H1 (cell line): Measurements from ENCODE around the gene UPK1B. TPM values are rescaled to one million over a fixed set of nuclear protein-coding genes. Genes with fewer than 3 reads are reported as not detected.

Experiments used
- CTCF ChIA-PET: fragments of 300-600 bp; sonication (Branson Sonifier 250); formaldehyde crosslinking; loops from one replicate; lab custom pipeline; 2021; ENCODE audit not compliant: partially characterized antibody; lab: Charles Lee
- POLR2A ChIA-PET: fragments of 300-600 bp; sonication (Branson Sonifier 250); formaldehyde crosslinking; loops from one replicate; lab custom pipeline; 2021; ENCODE audit warnings: inconsistent platforms; ENCODE audit not compliant: partially characterized antibody; lab: Charles Lee
- DNase-seq, 2 experiments: peaks; one replicate each; pipeline versions ENCODE4 v3.0.0 to v3.0.0-alpha.2; 2010 to 2022; ENCODE audit warnings: low spot score in 2 of 2, low read depth in 1 of 2, mixed read lengths in 1 of 2
- FAIRE-seq: peaks from 2 replicates; lab custom pipeline; 2011; peaks lifted over from hg19 to GRCh38; lab: Jason Lieb, UNC
- H2AFZ ChIP-seq: 2 replicates; pipeline ENCODE4 v1.8.1; 2012; ENCODE audit warnings: low read length, inconsistent platforms
- H2AK5ac ChIP-seq: 2 replicates; pipeline ENCODE4 v1.6.1; 2013; ENCODE audit warnings: low read depth, low read length
- H2BK120ac ChIP-seq: replicated peaks from 2 replicates; pipeline ENCODE3; 2013; ENCODE audit warnings: low read depth, low read length, inconsistent platforms
- H2BK12ac ChIP-seq: 2 replicates; pipeline ENCODE4 v1.6.1; 2013; ENCODE audit warnings: low read depth, low read length
- H2BK15ac ChIP-seq: 2 replicates; pipeline ENCODE4 v1.6.1; 2013; ENCODE audit warnings: low read length
- H2BK20ac ChIP-seq: 2 replicates; pipeline ENCODE4 v1.6.1; 2013; ENCODE audit warnings: low read length
- H2BK5ac ChIP-seq: 2 replicates; pipeline ENCODE4 v1.6.1; 2013; ENCODE audit warnings: low read depth, low read length
- H3K14ac ChIP-seq: 2 replicates; pipeline ENCODE4 v1.6.1; 2013; ENCODE audit warnings: inconsistent platforms; ENCODE audit not compliant: insufficient read length
- H3K18ac ChIP-seq: 2 replicates; pipeline ENCODE4 v1.6.1; 2013; ENCODE audit warnings: low read length; ENCODE audit errors: extremely low read depth
- H3K23ac ChIP-seq: 2 replicates; pipeline ENCODE4 v1.6.1; 2013; ENCODE audit warnings: inconsistent platforms; ENCODE audit not compliant: insufficient read length
- H3K23me2 ChIP-seq: 2 replicates; pipeline ENCODE4 v1.6.1; 2013; ENCODE audit warnings: low read depth, low read length
- H3K27ac ChIP-seq: 2 replicates; pipeline ENCODE4 v1.6.1; 2011; ENCODE audit warnings: low read depth, low read length, inconsistent platforms
- H3K27me3 ChIP-seq, 4 experiments: replicated peaks in 1 of 4; 1 replicate in 1 of 4; 2 replicates in 3 of 4; pipeline versions ENCODE4 v1.6.1 to v1.8.1; 2011 to 2013; ENCODE audit warnings: low read length in 3 of 4, mild to moderate bottlenecking in 3 of 4, inconsistent platforms in 2 of 4, mixed read lengths in 2 of 4, moderate library complexity in 1 of 4; ENCODE audit not compliant: control insufficient read depth in 3 of 4, insufficient read depth in 3 of 4; ENCODE audit errors: extremely low read depth in 1 of 4
- H3K36me3 ChIP-seq, 4 experiments: 2 replicates each; pipeline versions ENCODE4 v1.6.1 to v1.8.1; 2011 to 2013; ENCODE audit warnings: mild to moderate bottlenecking in 4 of 4, low read length in 3 of 4, moderate library complexity in 2 of 4, control low read depth in 1 of 4, inconsistent platforms in 1 of 4; ENCODE audit not compliant: insufficient read depth in 4 of 4, control insufficient read depth in 2 of 4
- H3K4ac ChIP-seq: replicated peaks from 2 replicates; pipeline ENCODE3; 2013; ENCODE audit warnings: low read length, low read depth, mixed read lengths, inconsistent platforms; ENCODE audit not compliant: insufficient read length
- H3K4me1 ChIP-seq, 4 experiments: replicated peaks in 1 of 4; 1 replicate in 1 of 4; 2 replicates in 3 of 4; pipeline versions ENCODE4 v1.6.1 to v1.8.1; 2011 to 2013; ENCODE audit warnings: low read length in 3 of 4, inconsistent platforms in 2 of 4, mixed read lengths in 1 of 4; ENCODE audit not compliant: insufficient read depth in 4 of 4, control insufficient read depth in 3 of 4
- H3K4me2 ChIP-seq, 2 experiments: 2 replicates each; pipeline versions ENCODE4 v1.6.1 to v1.8.1; 2011 to 2013; ENCODE audit warnings: low read depth in 2 of 2, low read length in 2 of 2, control low read depth in 1 of 2, inconsistent platforms in 1 of 2, mild to moderate bottlenecking in 1 of 2; ENCODE audit not compliant: insufficient read depth in 1 of 2
- H3K4me3 ChIP-seq, 4 experiments: fragments of 200-600, 300-600 bp in 1 of 4; sonication (generic), shearing (Covaris generic), sonication (Bioruptor Twin) in 1 of 4; 2 replicates each; pipeline versions ENCODE4 v1.5.1 to v1.8.1; 2011 to 2016; ENCODE audit warnings: low read length in 4 of 4, low read depth in 3 of 4, control low read depth in 2 of 4, inconsistent platforms in 2 of 4, mild to moderate bottlenecking in 2 of 4, mixed read lengths in 1 of 4, moderate library complexity in 1 of 4; ENCODE audit not compliant: insufficient read depth in 2 of 4; ENCODE audit errors: extremely low read depth in 1 of 4
- H3K56ac ChIP-seq: replicated peaks from 2 replicates; pipeline ENCODE3; 2013; ENCODE audit warnings: low read depth, mild to moderate bottlenecking, mixed read lengths, low read length, inconsistent platforms; ENCODE audit not compliant: insufficient read length
- H3K79me1 ChIP-seq: 2 replicates; pipeline ENCODE4 v1.6.1; 2013; ENCODE audit warnings: low read depth, low read length, control low read depth
- H3K79me2 ChIP-seq, 2 experiments: 2 replicates each; pipeline versions ENCODE4 v1.6.1 to v1.8.1; 2012 to 2013; ENCODE audit warnings: low read length in 2 of 2, mild to moderate bottlenecking in 2 of 2, inconsistent platforms in 1 of 2; ENCODE audit not compliant: insufficient read depth in 2 of 2, control insufficient read depth in 1 of 2
- H3K9ac ChIP-seq, 4 experiments: replicated peaks in 1 of 4; 1 replicate in 1 of 4; 2 replicates in 3 of 4; pipeline versions ENCODE4 v1.6.1 to v1.8.1; 2011 to 2013; ENCODE audit warnings: low read depth in 3 of 4, low read length in 3 of 4, control low read depth in 2 of 4, mild to moderate bottlenecking in 2 of 4, moderate library complexity in 2 of 4, inconsistent platforms in 1 of 4; ENCODE audit errors: extremely low read depth in 1 of 4
- H3K9me3 ChIP-seq, 2 experiments: 2 replicates each; pipeline versions ENCODE4 v1.6.1 to v1.8.1; 2012 to 2013; ENCODE audit warnings: mild to moderate bottlenecking in 2 of 2, moderate library complexity in 2 of 2, control low read depth in 1 of 2, inconsistent platforms in 1 of 2, low read depth in 1 of 2, low read length in 1 of 2, mixed read lengths in 1 of 2; ENCODE audit not compliant: insufficient read depth in 2 of 2
- H4K20me1 ChIP-seq, 2 experiments: replicated peaks in 1 of 2; 2 replicates each; pipeline versions ENCODE3 to v1.8.1; 2011 to 2013; ENCODE audit warnings: inconsistent platforms in 2 of 2, low read length in 2 of 2, mild to moderate bottlenecking in 1 of 2; ENCODE audit not compliant: insufficient read depth in 2 of 2, control insufficient read depth in 1 of 2
- H4K5ac ChIP-seq: 2 replicates; pipeline ENCODE4 v1.6.1; 2013; ENCODE audit warnings: low read length, low read depth, mixed read lengths, inconsistent platforms; ENCODE audit not compliant: insufficient read length
- H4K8ac ChIP-seq: 2 replicates; pipeline ENCODE4 v1.8.0; 2013; ENCODE audit warnings: mild to moderate bottlenecking, moderate library complexity, low read length, inconsistent platforms; ENCODE audit not compliant: insufficient read depth; ENCODE audit errors: extremely low read depth
- H4K91ac ChIP-seq: replicated peaks from 2 replicates; pipeline ENCODE3; 2013; ENCODE audit warnings: low read length, mixed read lengths, inconsistent platforms; ENCODE audit not compliant: insufficient read length
- KDM4A ChIP-seq: IDR thresholded peaks from one replicate; pipeline ENCODE4 v1.7.1; 2012; ENCODE audit warnings: low read depth, mild to moderate bottlenecking, moderate library complexity, low read length, inconsistent platforms; ENCODE audit not compliant: severe bottlenecking
- SIRT6 ChIP-seq: IDR thresholded peaks from one replicate; pipeline ENCODE4 v1.7.1; 2012; ENCODE audit warnings: low read length, inconsistent platforms
- WGBS, 2 experiments: shearing (Covaris generic) in 1 of 2; methylation state at CpG; one replicate each; pipeline versions ENCODE4 v1.1.6 to v1.1.7; 2013 to 2015; ENCODE audit warnings: low lambda C conversion rate in 2 of 2, mixed read lengths in 2 of 2, inconsistent platforms in 1 of 2, low coverage in 1 of 2, missing lambda C conversion rate in 1 of 2; ENCODE audit not compliant: insufficient replicate concordance in 2 of 2, insufficient coverage in 1 of 2, insufficient read length in 1 of 2; ENCODE audit errors: extremely low coverage in 1 of 2, missing lambda C conversion rate in 1 of 2; 5-methylcytosine and 5-hydroxymethylcytosine counted together
- polyA plus RNA-seq, 7 experiments: library from polyadenylated mRNA; depleted of rRNA in 3 of 7; stranded (reverse) in 5 of 7; unstranded in 2 of 7; fragments of >200 nt in 5 of 7; fragments of 200-250 nt in 2 of 7; gene quantifications; 1 replicate in 5 of 7; 2 replicates in 1 of 7; 4 replicates in 1 of 7; pipeline versions ENCODE4 v1.2.1 to v1.2.3, GENCODE V29; 2011 to 2013; ENCODE audit warnings: missing spikeins in 2 of 7, mixed read lengths in 2 of 7
- total RNA-seq: library from RNA; stranded (reverse); fragmentation: NEBNext Ultra II Directional; extraction: Animal tissue kit (Norgen Biotek cat#: 25700); gene quantifications from 2 replicates; pipeline ENCODE4 v1.2.1, GENCODE V29; 2021

UPK1B gene
- total and polyA plus RNA-seq, 2 of the 8 experiments (the other 6 are each of a cell fraction or from before 2014, with no cell fraction given) = 0.67 to 0.68 TPM

DNA sequence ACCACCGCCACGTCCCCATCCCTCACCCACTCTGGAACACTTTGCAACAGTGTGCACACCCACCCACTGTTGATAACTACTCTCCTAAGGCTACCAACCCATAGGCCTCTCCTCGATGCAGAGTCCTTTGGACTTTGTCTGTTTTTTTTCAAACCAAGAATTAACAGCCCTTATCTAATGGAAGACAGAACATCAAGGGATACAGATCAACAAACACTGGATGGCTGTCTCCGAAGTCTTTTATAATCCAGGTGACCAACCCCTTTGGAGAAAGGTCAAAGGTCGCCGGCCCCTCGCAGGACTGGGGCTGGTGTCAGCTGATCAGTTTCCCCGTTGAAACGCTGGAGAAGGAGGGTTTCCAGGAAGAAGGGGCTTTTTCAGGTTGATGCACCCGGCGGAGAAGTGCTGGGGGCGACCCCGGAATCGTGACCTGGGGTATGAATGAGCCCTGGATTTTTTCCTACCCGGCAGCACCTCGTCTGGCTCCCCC lies 66.7 kb downstream of the UPK1B start:
- Histone ChIP-seq H3K79me2 (peaks cover 4 to 52% of the 10 kb centered on the region in 2 experiments; a peak in 3 of 4 replicates), H3K79me1 (peaks cover 4% of the 10 kb centered on the region; the same call in 1 of the 2 replicates), H2AK5ac (no peak overlapping the region), H3K4me1 (0 out of 7 replicates have a peak, but pooled peaks cover 0 to 1% (median 0%) of the 10 kb centered on the region in 4 experiments)
- POLR2A ChIA-PET = interaction anchor here (0.9 to 2.9 kb wide), 10 partner anchors 10 to 177 kb away, joined by 3 to 8 read pairs (median 4); no protein-coding TSS in a partner anchor
- TF ChIP-seq SIRT6 = no peak
- TF ChIP-seq KDM4A = peak; percentile 24
- TF ChIP-seq, all 59 proteins: peak for 1
- Histone ChIP-seq H3K4ac (no peak overlapping the region), H3K4me2 (peak overlapping the region; percentile 93 to 100), H4K8ac (peak overlapping the region; percentile 80; the same call in 1 of the 2 replicates), H2BK5ac (peak overlapping the region; percentile 52; the same call in 1 of the 2 replicates), H3K9ac (peak overlapping the region; percentile 58 to 82 (median 62)), H3K23me2 (peaks cover 6% of the 10 kb centered on the region; the same call in 1 of the 2 replicates), H3K18ac (peak overlapping the region; percentile 64; the same call in 1 of the 2 replicates), H3K27ac (peak overlapping the region; percentile 61; the same call in 1 of the 2 replicates), H4K20me1 (peaks cover 0 to 2% of the 10 kb centered on the region in 2 experiments), H3K14ac (no peak overlapping the region), H2BK15ac (no peak overlapping the region), H3K56ac (no peak overlapping the region), H3K27me3 (no peaks in the 10 kb centered on the region), H2BK20ac (no peak overlapping the region), H3K4me3 (peak overlapping the region; percentile 72 to 87 (median 77)), H2BK120ac (no peak overlapping the region), H3K23ac (no peak overlapping the region), H4K5ac (peak overlapping the region; percentile 37), H2BK12ac (no peak overlapping the region), H4K91ac (no peak overlapping the region), H3K9me3 (peaks cover 0 to 9% of the 10 kb centered on the region in 2 experiments; a peak in 1 of 4 replicates), H3K36me3 (peaks cover 6 to 21% (median 10%) of the 10 kb centered on the region in 4 experiments), H2AFZ (peak overlapping the region; percentile 18; the same call in 1 of the 2 replicates)
- DNase-seq = no peak
- FAIRE-seq = peak; percentile 66
- WGBS, 2 experiments = 6% methylated on average over 16 of the region's 16 CpGs; no CpG with 5 or more reads in 1 of the 2 experiments
- CTCF ChIA-PET = interaction anchor here (0.5 to 2.2 kb wide), 19 partner anchors 9 to 356 kb away, joined by 3 to 13 read pairs (median 4); partner anchors contain the start of gene ARHGAP31
